Right lung (tissue), 5 donors: ENCODE measurements around the gene SMIM1. TPM values are rescaled to one million over a fixed set of nuclear protein-coding genes. Genes with fewer than 3 reads are reported as not detected.

Experiments
- DNase-seq, 2 donors: peaks; one replicate each; pipeline ENCODE4 v3.0.0-alpha.2; 2013
- polyA plus RNA-seq, 5 donors: library from polyadenylated mRNA; unstranded; fragments of 120-200 nt; gene quantifications; one replicate each; pipeline versions ENCODE4 v1.2.1 to v1.2.3, GENCODE V29; 2013; ENCODE audit warnings: inconsistent platforms in 1 of 5, low replicate concordance in 1 of 5; ENCODE audit not compliant: insufficient read length in 5 of 5, insufficient read depth in 1 of 5

The SMIM1 gene
- polyA plus RNA-seq, 5 donors = 2.8 to 9.1 (median 4.6) TPM

DNA sequence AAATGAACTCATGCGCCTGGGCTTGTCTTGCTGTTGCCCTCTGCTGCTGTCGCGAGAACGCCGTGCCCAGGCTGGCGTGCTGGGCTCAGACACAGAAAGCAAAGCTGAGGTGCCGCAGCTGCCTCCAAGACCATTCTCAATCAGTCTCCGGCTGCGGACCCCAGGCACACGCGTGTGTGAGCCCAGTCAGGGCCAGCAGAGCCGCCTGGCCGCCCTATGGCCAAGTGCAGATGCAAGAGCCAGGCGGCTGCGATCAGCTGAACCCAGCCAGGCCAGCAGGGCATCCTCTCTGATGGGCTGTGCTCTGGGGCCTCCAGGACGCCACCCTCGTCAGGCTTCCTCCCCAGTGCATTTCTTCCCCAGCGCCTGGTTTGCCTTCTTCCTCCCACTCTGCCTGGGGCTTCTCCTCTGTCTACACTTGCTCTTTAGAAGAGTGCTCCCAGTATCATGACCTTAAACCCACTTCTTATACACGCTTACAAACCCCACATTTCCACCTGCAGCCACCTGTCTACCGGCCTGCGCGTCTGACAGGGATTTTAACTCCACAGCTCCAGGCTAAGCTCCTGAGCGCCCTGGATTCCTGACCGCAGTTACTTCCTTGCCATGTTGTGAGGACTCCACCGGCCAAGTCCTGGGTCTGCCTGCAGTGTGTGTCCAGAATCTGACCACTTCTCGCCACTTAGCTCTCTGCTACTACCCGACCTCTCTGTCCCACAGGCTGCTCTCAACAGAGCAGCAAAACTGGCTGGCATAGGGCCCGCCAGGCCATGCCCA, 45.5 kb downstream of the SMIM1 start:
- no peak for DNase-seq

DNA sequence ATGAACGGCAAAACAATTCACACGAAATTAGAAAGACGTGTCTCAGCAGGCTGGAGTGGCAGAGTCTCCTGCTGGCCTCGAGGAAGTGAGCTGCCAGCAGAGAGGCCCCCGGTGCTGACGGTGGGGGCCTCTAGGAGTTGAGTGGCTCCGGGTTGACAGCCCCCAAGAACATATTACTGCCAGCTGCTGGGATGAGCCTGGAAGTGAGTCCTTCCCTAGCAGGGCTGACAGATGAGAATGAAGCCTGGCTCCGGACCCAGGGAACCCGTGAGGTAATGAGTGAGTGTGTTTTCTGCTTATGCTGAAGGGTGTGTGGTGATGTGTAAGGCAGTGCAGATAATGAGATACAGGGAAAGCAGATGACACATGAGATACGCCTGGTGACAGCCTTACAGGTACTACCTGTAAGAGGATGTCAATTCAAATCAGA, 47.2 kb downstream of the SMIM1 start:
- no peak for DNase-seq

DNA sequence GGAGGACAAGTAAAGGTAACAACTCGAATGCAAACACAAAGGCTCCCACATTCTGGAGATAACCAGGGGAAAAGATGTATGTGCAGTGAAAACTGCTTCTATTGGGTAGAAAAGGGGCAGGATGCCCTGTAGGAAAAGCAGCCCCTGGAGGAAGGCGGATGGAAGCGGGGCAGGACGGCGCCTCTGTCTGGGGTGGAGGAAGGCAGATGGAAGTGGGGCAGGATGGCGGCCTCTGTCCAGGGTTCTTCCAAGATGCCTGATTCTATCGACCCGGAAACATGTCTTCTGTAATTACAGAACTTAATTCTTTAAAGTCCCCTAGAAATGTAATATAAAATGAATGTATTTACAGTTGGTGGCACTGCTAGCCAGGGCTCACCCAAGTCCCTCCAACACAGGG, 47.8 kb downstream of the SMIM1 start:
- DNase-seq = no peak

DNA sequence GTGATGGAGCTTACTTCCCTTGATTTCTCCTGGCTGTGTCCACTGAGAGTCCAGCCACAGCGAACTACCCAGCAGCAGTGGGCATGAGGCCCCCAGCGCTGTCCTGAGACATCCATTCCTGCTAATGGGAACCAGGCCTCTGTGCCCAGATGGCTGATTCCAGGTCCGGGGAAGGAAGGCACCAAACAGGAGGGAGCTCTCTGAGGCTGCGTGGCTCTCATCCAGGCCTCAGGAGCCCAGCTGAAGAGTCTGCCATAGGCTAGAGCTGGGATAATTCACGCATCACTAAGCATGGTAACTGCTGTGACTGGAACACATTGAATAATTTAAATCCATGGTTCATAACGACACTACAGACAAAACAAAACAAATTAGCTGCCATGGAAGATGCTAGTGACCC, 48.5 kb downstream of the SMIM1 start:
- no peak for DNase-seq

DNA sequence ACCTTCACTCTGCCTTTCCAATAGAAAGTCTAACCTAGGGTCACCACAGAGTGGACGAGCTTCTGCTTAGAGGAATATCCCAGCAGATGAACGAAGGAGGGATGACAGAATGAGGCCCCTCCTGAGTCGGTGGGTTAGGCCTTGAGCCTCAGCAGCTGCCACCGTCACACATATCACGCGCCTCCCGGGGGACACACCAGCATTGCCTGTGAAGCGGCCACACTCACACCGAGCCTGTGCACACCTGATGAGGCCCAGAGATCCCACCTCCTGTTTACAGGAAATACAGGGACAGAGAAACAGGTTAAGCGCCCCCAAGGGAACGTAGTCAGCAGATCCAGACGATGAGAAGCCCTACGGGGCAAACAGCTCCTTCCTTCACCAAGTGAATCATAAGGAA, 48.9 kb downstream of the SMIM1 start:
- DNase-seq = no peak

DNA sequence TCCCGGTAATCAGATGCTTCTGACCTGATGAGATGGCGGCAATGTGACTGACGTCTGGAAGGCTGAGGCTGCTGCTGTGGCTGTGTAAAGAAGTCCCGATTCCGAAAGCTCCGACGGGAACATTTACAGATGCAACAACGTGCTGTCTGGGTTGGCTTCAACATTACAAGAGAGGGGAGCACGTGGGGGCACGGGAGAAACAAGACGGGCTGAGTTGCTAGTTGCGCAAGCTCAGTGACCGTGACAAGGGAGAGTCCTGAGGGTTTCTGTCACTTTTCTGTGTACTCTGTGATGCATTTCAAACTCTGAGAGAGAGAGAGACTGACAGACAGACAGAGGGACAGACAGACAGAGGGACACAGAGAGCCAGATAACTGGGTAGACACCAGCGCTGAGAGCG, 49.4 kb downstream of the SMIM1 start:
- DNase-seq = no peak

DNA sequence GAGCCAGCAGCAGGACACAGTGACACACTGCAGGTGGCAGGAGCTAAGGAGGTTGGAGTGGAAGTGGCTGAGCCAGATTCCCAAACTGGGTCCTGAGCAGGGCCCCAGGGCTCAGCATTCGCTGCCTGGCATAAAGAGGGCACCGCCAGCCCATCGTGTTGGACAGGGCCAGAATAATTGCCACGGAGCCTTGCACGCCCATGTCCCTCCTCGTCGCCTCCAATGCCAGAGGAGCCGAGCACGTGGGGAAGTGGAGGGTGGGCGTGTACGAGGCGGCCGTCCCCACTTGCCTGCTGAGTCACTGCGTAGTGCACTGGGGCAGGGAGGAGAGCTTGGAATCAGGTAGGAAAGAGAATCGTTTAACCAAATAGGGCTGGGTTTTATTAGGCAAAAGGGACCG, 49.9 kb downstream of the SMIM1 start:
- no peak for DNase-seq

DNA sequence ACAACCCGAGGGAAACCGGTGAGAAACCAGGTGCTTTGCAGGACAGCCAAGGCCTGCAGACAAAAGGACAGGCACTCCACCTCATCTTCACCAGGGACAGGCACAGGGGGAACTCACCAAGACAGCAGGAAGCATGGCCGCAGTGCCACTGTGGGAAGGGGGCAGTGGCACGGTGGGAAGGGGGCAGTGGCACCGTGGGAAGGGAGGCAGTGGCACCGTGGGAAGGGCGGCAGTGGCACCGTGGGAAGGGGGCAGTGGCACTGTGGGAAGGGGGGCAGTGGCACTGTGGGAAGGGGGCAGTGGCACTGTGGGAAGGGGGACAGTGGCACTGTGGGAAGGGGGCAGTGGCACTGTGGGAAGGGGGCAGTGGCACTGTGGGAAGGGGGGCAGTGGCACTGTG, 52.1 kb downstream of the SMIM1 start:
- no peak for DNase-seq

DNA sequence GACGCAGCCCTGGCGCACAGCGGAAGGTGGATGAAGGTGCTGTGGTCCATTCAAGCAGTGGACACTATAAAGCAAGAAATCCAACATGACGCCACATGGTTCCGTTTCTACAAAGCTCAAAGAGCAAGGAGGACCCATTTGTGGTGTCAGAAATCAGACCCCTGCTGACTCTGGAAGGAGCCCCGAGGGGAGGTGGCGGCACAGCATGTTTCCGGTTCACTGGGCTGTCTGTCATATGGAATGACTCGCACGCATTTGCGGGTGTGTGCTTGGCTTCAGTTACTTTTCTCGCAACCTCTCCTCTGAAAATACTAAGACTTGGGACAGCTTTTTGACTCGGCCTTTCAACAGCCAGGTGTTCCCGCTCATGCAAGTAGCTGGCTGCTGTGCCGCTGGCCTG, 52.8 kb downstream of the SMIM1 start:
- DNase-seq = no peak

Other genes with a start within 250 kb of the SMIM1 start
- gene MEGF6, start 161.2 kb upstream of the SMIM1 start, polyA plus RNA-seq = 10 to 100 TPM; 36.1 to 64.5 (median 50.8) TPM
- gene TPRG1L, start 147.7 kb upstream of the SMIM1 start, polyA plus RNA-seq = 10 to 100 TPM; 26.3 to 34.9 (median 30.0) TPM
- gene WRAP73, start 122.6 kb upstream of the SMIM1 start, polyA plus RNA-seq = 10 to 100 TPM; 14.0 to 20.1 (median 15.9) TPM
- 1 to 10 TPM; 1.5 to 3.3 (median 2.1) TPM for gene TP73, start 120.2 kb upstream of the SMIM1 start, polyA plus RNA-seq
- under 1 TPM; 0.10 to 0.21 (median 0.19) TPM for gene CCDC27, start 20.3 kb upstream of the SMIM1 start, polyA plus RNA-seq
- 10 to 100 TPM; 45.8 to 60.0 (median 54.2) TPM for gene LRRC47, start 23.7 kb downstream of the SMIM1 start, polyA plus RNA-seq
- 10 to 100 TPM; 27.1 to 35.9 (median 28.1) TPM for gene CEP104, start 84.5 kb downstream of the SMIM1 start, polyA plus RNA-seq
- gene DFFB, start 84.7 kb downstream of the SMIM1 start, polyA plus RNA-seq = 10 to 100 TPM in 3 of 5 donors, 1 to 10 TPM in 2; 9.3 to 12.2 (median 10.8) TPM
- gene C1orf174, start 127.5 kb downstream of the SMIM1 start, polyA plus RNA-seq = 10 to 100 TPM; 21.6 to 28.1 (median 23.5) TPM